NCI-H1417 (cell line): ENCODE data around the gene TRDMT1.

Experiments
- DNase-seq, 3 experiments: peaks; one replicate each; lab custom pipeline; 2025; lab: John Stamatoyannopoulos, UW

TRDMT1 gene

GRCh38 chr10:17175551-17175950 lies 25.9 kb downstream of the TRDMT1 start:
- DNase-seq: no peak

GRCh38 chr10:17174626-17175025 lies 26.8 kb downstream of the TRDMT1 start:
- DNase-seq: no peak

- DNase-seq: no peak
Observed at GRCh38 chr10:17171141-17171641, 30.3 kb downstream of the TRDMT1 start.

- DNase-seq: no peak
Observed at GRCh38 chr10:17169803-17170202, 31.7 kb downstream of the TRDMT1 start.

- DNase-seq: no peak
Observed at GRCh38 chr10:17166699-17167098, 34.8 kb downstream of the TRDMT1 start.

GRCh38 chr10:17162828-17163227 lies 38.6 kb downstream of the TRDMT1 start:
- no peak for DNase-seq

- no peak for DNase-seq
Observed at GRCh38 chr10:17161775-17162174, 39.7 kb downstream of the TRDMT1 start.

- no peak for DNase-seq
Observed at GRCh38 chr10:17157024-17157423, 44.4 kb downstream of the TRDMT1 start.

- no peak for DNase-seq
Observed at GRCh38 chr10:17155826-17156225, 45.6 kb downstream of the TRDMT1 start.

GRCh38 chr10:17154116-17154515 lies 47.4 kb downstream of the TRDMT1 start:
- no peak for DNase-seq

GRCh38 chr10:17153321-17153720 lies 48.2 kb downstream of the TRDMT1 start:
- no peak for DNase-seq

- DNase-seq: no peak
Observed at GRCh38 chr10:17151716-17152115, 49.8 kb downstream of the TRDMT1 start.

- DNase-seq: no peak
Observed at GRCh38 chr10:17147884-17148489, 53.5 kb downstream of the TRDMT1 start.

- no peak for DNase-seq
Observed at GRCh38 chr10:17146892-17147291, 54.6 kb downstream of the TRDMT1 start.

GRCh38 chr10:17145239-17145638 lies 56.2 kb downstream of the TRDMT1 start:
- DNase-seq: no peak

- no peak for DNase-seq
Observed at GRCh38 chr10:17144757-17145156, 56.7 kb downstream of the TRDMT1 start.

- DNase-seq: peak in 1 of 3 experiments; percentile 3
Observed at GRCh38 chr10:17144032-17144431, 57.4 kb downstream of the TRDMT1 start.

GRCh38 chr10:17143055-17143690 lies 58.3 kb downstream of the TRDMT1 start:
- DNase-seq: no peak

GRCh38 chr10:17141504-17142229 lies 59.8 kb downstream of the TRDMT1 start:
- DNase-seq: no peak

- DNase-seq: no peak
Observed at GRCh38 chr10:17140386-17140761, 61.1 kb downstream of the TRDMT1 start.

- no peak for DNase-seq
Observed at GRCh38 chr10:17138460-17139042, 62.9 kb downstream of the TRDMT1 start.

- DNase-seq: no peak
Observed at GRCh38 chr10:17134737-17135260, 66.7 kb downstream of the TRDMT1 start.

- no peak for DNase-seq
Observed at GRCh38 chr10:17134282-17134681, 67.2 kb downstream of the TRDMT1 start.
